GM23338 (cell line): ENCODE results near the gene SORCS3. TPM values are rescaled to one million over a fixed set of nuclear protein-coding genes. Genes with fewer than 3 reads are reported as not detected.

Experiments
- ATAC-seq: fragments of 200-7000 bp; cut with Tn5 transposase; 3 replicates; pipeline ENCODE4 v1.9.1; 2020
- DNase-seq: peaks from one replicate; pipeline ENCODE4 v3.0.0-alpha.2; 2015; ENCODE audit warnings: low spot score
- H2AFZ ChIP-seq: fragments of 200-600 bp; sonication (generic); 2 replicates; pipeline ENCODE4 v1.8.0; 2016; ENCODE audit warnings: antibody characterized with exemption, mild to moderate bottlenecking, moderate library complexity
- H3F3A ChIP-seq: fragments of 200-600 bp; sonication (generic); replicated peaks from 2 replicates; pipeline ENCODE4 v1.8.0; 2017; ENCODE audit warnings: antibody characterized with exemption, mixed run types, low read depth
- H3K27ac ChIP-seq: fragments of 200-600 bp; sonication (generic); 2 replicates; pipeline ENCODE4 v1.6.1; 2016; ENCODE audit warnings: low read depth
- H3K27me3 ChIP-seq: fragments of 200-600 bp; sonication (generic); 2 replicates; pipeline ENCODE4 v1.8.0; 2016; ENCODE audit warnings: mild to moderate bottlenecking, mixed run types, moderate library complexity; ENCODE audit not compliant: insufficient read depth
- H3K36me3 ChIP-seq: fragments of 200-600 bp; sonication (generic); 2 replicates; pipeline ENCODE4 v1.8.0; 2016; ENCODE audit warnings: mild to moderate bottlenecking; ENCODE audit not compliant: insufficient read depth
- H3K4me1 ChIP-seq: fragments of 200-600 bp; sonication (generic); 2 replicates; pipeline ENCODE4 v1.8.0; 2016; ENCODE audit warnings: mild to moderate bottlenecking, moderate library complexity; ENCODE audit not compliant: insufficient read depth
- H3K4me2 ChIP-seq: fragments of 200-600 bp; sonication (generic); 2 replicates; pipeline ENCODE4 v1.7.1; 2017; ENCODE audit warnings: mixed run types
- H3K4me3 ChIP-seq: fragments of 200-600 bp; sonication (generic); 2 replicates; pipeline ENCODE4 v1.6.1; 2016; ENCODE audit warnings: mixed run types
- H3K79me2 ChIP-seq: fragments of 200-600 bp; sonication (generic); replicated peaks from 2 replicates; pipeline ENCODE4 v1.8.0; 2017; ENCODE audit warnings: mild to moderate bottlenecking; ENCODE audit not compliant: insufficient read depth
- H3K9me2 ChIP-seq: fragments of 200-600 bp; sonication (generic); 2 replicates; pipeline ENCODE4 v1.8.0; 2017; ENCODE audit not compliant: insufficient read depth
- H4K20me1 ChIP-seq: fragments of 200-600 bp; sonication (generic); replicated peaks from 2 replicates; pipeline ENCODE4 v1.8.0; 2017; ENCODE audit warnings: mild to moderate bottlenecking; ENCODE audit not compliant: insufficient read depth
- H3K27ac Mint-ChIP-seq: 2 replicates; pipeline ENCODE4 v1.8.0; 2020; ENCODE audit warnings: inconsistent platforms, mild to moderate bottlenecking, moderate library complexity, mixed read lengths
- H3K27me3 Mint-ChIP-seq: 3 replicates; pipeline ENCODE4 v1.8.0; 2022; ENCODE audit warnings: low read depth, mild to moderate bottlenecking, moderate library complexity, mixed read lengths, inconsistent platforms; ENCODE audit not compliant: insufficient read depth, poor library complexity
- H3K36me3 Mint-ChIP-seq: 3 replicates; pipeline ENCODE4 v1.8.0; 2021; ENCODE audit warnings: low read depth, mild to moderate bottlenecking, inconsistent platforms, moderate library complexity, mixed read lengths
- H3K4me1 Mint-ChIP-seq: 3 replicates; pipeline ENCODE4 v1.8.0; 2020; ENCODE audit warnings: mild to moderate bottlenecking, inconsistent platforms, mixed read lengths
- H3K4me3 Mint-ChIP-seq: 3 replicates; pipeline ENCODE4 v1.8.0; 2021; ENCODE audit warnings: moderate library complexity, mild to moderate bottlenecking, inconsistent platforms, mixed read lengths
- H3K9me3 Mint-ChIP-seq: 3 replicates; pipeline ENCODE4 v1.8.0; 2020; ENCODE audit warnings: moderate library complexity, mild to moderate bottlenecking, inconsistent platforms, mixed read lengths
- CREB1 ChIP-seq: fragments of 250-450 bp; sonication (Bioruptor Pico); IDR thresholded peaks from 2 replicates; pipeline ENCODE4 v1.5.0; 2020; ENCODE audit warnings: low read depth, mild to moderate bottlenecking, moderate library complexity
- CTCF ChIP-seq, 2 experiments: fragments of 200-600 bp in 1 of 2; sonication (generic) in 1 of 2; conservative IDR thresholded peaks; 2 replicates each; pipeline versions ENCODE4 v1.5.1 to v1.6.1; 2016 to 2017; ENCODE audit warnings: antibody characterized with exemption in 2 of 2, low read depth in 2 of 2, mild to moderate bottlenecking in 2 of 2, moderate library complexity in 1 of 2
- EZH2 ChIP-seq: fragments of 200-600 bp; sonication (generic); IDR thresholded peaks from one replicate; pipeline ENCODE4 v1.8.0; 2017; ENCODE audit warnings: antibody characterized with exemption, mild to moderate bottlenecking, low read depth; ENCODE audit not compliant: unreplicated experiment
- EZH2phosphoT487 ChIP-seq: fragments of 200-600 bp; sonication (generic); IDR thresholded peaks from one replicate; pipeline ENCODE4 v1.8.1; 2018; ENCODE audit warnings: antibody characterized with exemption; ENCODE audit not compliant: unreplicated experiment
- NANOG ChIP-seq: IDR thresholded peaks from 2 replicates; pipeline ENCODE4 v1.6.1; 2016; ENCODE audit warnings: antibody characterized with exemption, borderline replicate concordance
- POLR2AphosphoS5 ChIP-seq: IDR thresholded peaks from 2 replicates; pipeline ENCODE4 v1.6.1; 2016; ENCODE audit warnings: antibody characterized with exemption, low read depth
- REST ChIP-seq: IDR thresholded peaks from one replicate; pipeline ENCODE4 v1.6.1; 2018; ENCODE audit warnings: antibody characterized with exemption; ENCODE audit not compliant: unreplicated experiment
- ZNF114 ChIP-seq: fragments of 250-450 bp; sonication (Bioruptor Pico); IDR thresholded peaks from 2 replicates; pipeline ENCODE4 v1.5.0; 2020; ENCODE audit warnings: mild to moderate bottlenecking, moderate library complexity
- ZNF331 ChIP-seq: fragments of 250-450 bp; sonication (Bioruptor Pico); IDR thresholded peaks from 2 replicates; pipeline ENCODE4 v1.5.0; 2020; ENCODE audit warnings: low read depth, mild to moderate bottlenecking, moderate library complexity
- polyA plus RNA-seq: library from polyadenylated mRNA; unstranded; fragments of >200 nt; fragmentation: Nextera tagmentation; extraction: Ambion mirVana; gene quantifications from 2 replicates; pipeline ENCODE4 v1.2.1, GENCODE V29; 2016
- total RNA-seq: library from RNA; depleted of rRNA; stranded (reverse); fragments of >200 nt; shearing (Covaris generic); gene quantifications from 2 replicates; pipeline ENCODE4 v1.2.3, GENCODE V29; 2014

The SORCS3 gene
- total and polyA plus RNA-seq, 2 experiments from 2014 or later: 0.37 to 1.4 TPM

GRCh38 chr10:104831272-104831671, 190.2 kb downstream of the SORCS3 start:
- no peak overlapping the region for H3K27ac Mint-ChIP-seq
- no peaks in the 10 kb centered on the region for H3K36me3 Mint-ChIP-seq
- TF ChIP-seq POLR2AphosphoS5 (no peak), EZH2phosphoT487 (no peak), ZNF331 (no peak), CTCF (conservative IDR thresholded peaks at IDR 0.05; ENCODE audit: low read depth in 2 of 2) (no peak), CREB1 (CRISPR knock-in tag) (no peak), NANOG (no peak), REST (no peak)
- no peak for DNase-seq
- no peaks in the 10 kb centered on the region for H3K27me3 Mint-ChIP-seq
- H3K27ac ChIP-seq: no peak overlapping the region
- no peak for ATAC-seq
- no peak overlapping the region for H3K4me3 Mint-ChIP-seq
- H3K27me3 ChIP-seq: no peaks in the 10 kb centered on the region
- H3K9me3 Mint-ChIP-seq: peaks cover 11% of the 10 kb centered on the region; the same call in 1 of the 3 replicates
- H4K20me1 ChIP-seq: no peaks in the 10 kb centered on the region
- no peak overlapping the region for H3K4me3 ChIP-seq
- H3F3A ChIP-seq: no peaks in the 10 kb centered on the region
- no peaks in the 10 kb centered on the region; the same call in 1 of the 2 replicates for H3K4me1 ChIP-seq
- H3K4me1 Mint-ChIP-seq: peaks cover 6% of the 10 kb centered on the region; the same call in 2 of the 3 replicates
- H3K9me2 ChIP-seq: peaks cover 13% of the 10 kb centered on the region
- no peaks in the 10 kb centered on the region for H3K36me3 ChIP-seq
- no peak overlapping the region for H3K4me2 ChIP-seq
- H2AFZ ChIP-seq: no peak overlapping the region
- H3K79me2 ChIP-seq: no peaks in the 10 kb centered on the region

DNA sequence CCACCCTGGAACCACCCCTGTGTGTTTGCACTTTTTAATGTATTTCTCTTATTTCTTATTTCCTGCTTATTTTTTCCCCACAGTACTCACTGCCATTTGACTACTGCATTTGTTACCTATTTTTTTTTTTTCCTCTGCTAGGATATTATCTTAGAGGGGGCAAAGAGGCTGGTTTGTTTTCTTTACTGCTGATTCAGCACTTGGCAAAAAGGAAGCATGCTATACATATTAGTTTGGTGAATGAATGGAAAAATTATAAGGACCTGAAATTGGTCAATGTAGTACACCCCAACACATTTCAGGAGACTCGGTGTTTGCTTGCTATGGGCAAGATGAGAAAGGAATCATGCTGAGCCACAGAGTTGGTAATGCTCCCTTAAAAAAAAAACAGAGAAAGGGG, 193.5 kb downstream of the SORCS3 start:
- Histone ChIP-seq H2AFZ (no peak overlapping the region), H4K20me1 (no peaks in the 10 kb centered on the region), H3K27ac (no peak overlapping the region), H3K4me2 (no peak overlapping the region), H3K27me3 (no peaks in the 10 kb centered on the region), H3K4me1 (no peaks in the 10 kb centered on the region; the same call in 1 of the 2 replicates), H3K36me3 (no peaks in the 10 kb centered on the region), H3F3A (no peaks in the 10 kb centered on the region), H3K79me2 (no peaks in the 10 kb centered on the region), H3K9me2 (peaks cover 6% of the 10 kb centered on the region; the same call in 1 of the 2 replicates), H3K4me3 (no peak overlapping the region)
- H3K4me1 Mint-ChIP-seq: peaks cover 6% of the 10 kb centered on the region; the same call in 2 of the 3 replicates
- DNase-seq: no peak
- no peaks in the 10 kb centered on the region for H3K9me3 Mint-ChIP-seq
- no peaks in the 10 kb centered on the region for H3K27me3 Mint-ChIP-seq
- TF ChIP-seq CTCF (conservative IDR thresholded peaks at IDR 0.05; ENCODE audit: low read depth in 2 of 2) (no peak), ZNF114 (CRISPR knock-in tag) (no peak), REST (no peak), CREB1 (CRISPR knock-in tag) (no peak), EZH2 (no peak), NANOG (no peak)
- no peak overlapping the region for H3K27ac Mint-ChIP-seq
- no peaks in the 10 kb centered on the region for H3K36me3 Mint-ChIP-seq
- no peak overlapping the region for H3K4me3 Mint-ChIP-seq
- no peak for ATAC-seq
